HFFc6 (cell line): ENCODE data around the gene SNTG2. TPM values are rescaled to one million over a fixed set of nuclear protein-coding genes. Genes with fewer than 3 reads are reported as not detected.

Experiments used
- DNase-seq: peaks from one replicate; pipeline ENCODE4 v3.0.0-alpha.2; 2018
- H3K27ac Mint-ChIP-seq: 2 replicates; pipeline ENCODE4 v1.8.0; 2020; ENCODE audit warnings: mild to moderate bottlenecking, mixed read lengths
- H3K27me3 Mint-ChIP-seq: 2 replicates; pipeline ENCODE4 v1.8.0; 2021; ENCODE audit warnings: mild to moderate bottlenecking, moderate library complexity, mixed read lengths; ENCODE audit not compliant: insufficient read depth
- H3K36me3 Mint-ChIP-seq: 2 replicates; pipeline ENCODE4 v1.8.0; 2021; ENCODE audit warnings: low read depth, mixed read lengths
- H3K4me1 Mint-ChIP-seq: 2 replicates; pipeline ENCODE4 v1.8.0; 2020; ENCODE audit warnings: low read depth, mixed read lengths
- H3K4me3 Mint-ChIP-seq: 2 replicates; pipeline ENCODE4 v1.8.0; 2020; ENCODE audit warnings: mild to moderate bottlenecking, moderate library complexity, mixed read lengths
- H3K9me3 Mint-ChIP-seq: 2 replicates; pipeline ENCODE4 v1.8.0; 2020; ENCODE audit warnings: mild to moderate bottlenecking, mixed read lengths
- total RNA-seq, 6 experiments: library from RNA; stranded (reverse); fragmentation: NEBNext Ultra II Directional; extraction: Animal tissue kit (Norgen Biotek cat#: 25700); gene quantifications; 2 replicates in 1 of 6; 3 replicates in 5 of 6; pipeline ENCODE4 v1.2.3, GENCODE V29; 2021
- TF ChIP-seq, protein P1 (sequence below): fragments of 200-600 bp; sonication (generic); IDR thresholded peaks from 2 replicates; pipeline ENCODE4 v1.5.0; 2021; ENCODE audit warnings: antibody characterized with exemption, mild to moderate bottlenecking

Gene SNTG2
- total RNA-seq, 6 experiments from 2014 or later, result not detected

DNA sequence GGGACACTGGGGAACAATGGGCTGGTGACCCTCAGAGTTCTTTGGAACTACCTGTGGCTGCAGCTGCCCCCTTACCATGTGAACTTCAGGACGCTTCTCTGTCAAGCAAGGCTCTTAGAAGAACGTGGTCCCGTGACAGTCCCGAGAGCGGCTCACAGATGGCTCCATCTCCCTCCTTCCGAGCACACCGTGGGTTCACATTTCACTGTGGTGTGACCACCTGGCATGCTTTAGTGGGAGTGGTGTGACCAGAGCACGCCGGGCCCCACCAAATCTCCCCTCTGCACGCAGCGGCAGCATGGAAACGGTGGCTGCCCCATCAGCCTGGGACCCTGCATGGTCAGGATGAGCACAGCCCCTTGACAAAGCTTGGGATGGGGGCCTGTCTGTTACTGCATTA lies 452.9 kb downstream of the SNTG2 start:
- H3K27me3 Mint-ChIP-seq, result no peaks in the 10 kb centered on the region
- no peak overlapping the region for H3K4me3 Mint-ChIP-seq
- no peaks in the 10 kb centered on the region for H3K36me3 Mint-ChIP-seq
- no peaks in the 10 kb centered on the region for H3K4me1 Mint-ChIP-seq
- H3K9me3 Mint-ChIP-seq, result peaks cover 42% of the 10 kb centered on the region
- no peak for DNase-seq
- TF ChIP-seq, protein P1, sequence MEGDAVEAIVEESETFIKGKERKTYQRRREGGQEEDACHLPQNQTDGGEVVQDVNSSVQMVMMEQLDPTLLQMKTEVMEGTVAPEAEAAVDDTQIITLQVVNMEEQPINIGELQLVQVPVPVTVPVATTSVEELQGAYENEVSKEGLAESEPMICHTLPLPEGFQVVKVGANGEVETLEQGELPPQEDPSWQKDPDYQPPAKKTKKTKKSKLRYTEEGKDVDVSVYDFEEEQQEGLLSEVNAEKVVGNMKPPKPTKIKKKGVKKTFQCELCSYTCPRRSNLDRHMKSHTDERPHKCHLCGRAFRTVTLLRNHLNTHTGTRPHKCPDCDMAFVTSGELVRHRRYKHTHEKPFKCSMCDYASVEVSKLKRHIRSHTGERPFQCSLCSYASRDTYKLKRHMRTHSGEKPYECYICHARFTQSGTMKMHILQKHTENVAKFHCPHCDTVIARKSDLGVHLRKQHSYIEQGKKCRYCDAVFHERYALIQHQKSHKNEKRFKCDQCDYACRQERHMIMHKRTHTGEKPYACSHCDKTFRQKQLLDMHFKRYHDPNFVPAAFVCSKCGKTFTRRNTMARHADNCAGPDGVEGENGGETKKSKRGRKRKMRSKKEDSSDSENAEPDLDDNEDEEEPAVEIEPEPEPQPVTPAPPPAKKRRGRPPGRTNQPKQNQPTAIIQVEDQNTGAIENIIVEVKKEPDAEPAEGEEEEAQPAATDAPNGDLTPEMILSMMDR, result no peak
- H3K27ac Mint-ChIP-seq, result no peak overlapping the region

GRCh38 chr2:1405124-1405523 lies 454.5 kb downstream of the SNTG2 start:
- Mint-ChIP-seq H3K27me3 (no peaks in the 10 kb centered on the region), H3K9me3 (peaks cover 29% of the 10 kb centered on the region), H3K4me3 (no peak overlapping the region), H3K27ac (no peak overlapping the region), H3K4me1 (no peaks in the 10 kb centered on the region), H3K36me3 (no peaks in the 10 kb centered on the region)
- DNase-seq, result no peak
- TF ChIP-seq, protein P1, result no peak

DNA sequence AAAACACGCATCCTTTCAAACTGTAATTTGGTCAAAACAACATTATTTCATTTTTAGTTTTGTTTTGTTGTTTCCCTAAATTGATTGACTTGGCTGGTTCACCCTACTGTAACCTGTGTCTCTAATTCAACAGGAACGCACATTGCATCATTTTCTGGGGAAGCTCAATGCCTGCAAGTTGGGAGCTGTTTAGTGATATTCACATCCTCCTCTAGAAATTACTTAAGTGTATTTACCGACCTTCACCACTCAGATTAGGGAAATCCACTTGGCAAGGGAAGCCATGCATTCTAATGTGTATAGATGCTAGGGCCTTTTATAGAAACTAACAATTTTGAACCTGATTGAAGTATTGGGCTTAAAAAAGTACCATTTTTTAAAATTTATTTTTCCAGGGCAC lies 455.3 kb downstream of the SNTG2 start:
- H3K4me1 Mint-ChIP-seq, result no peaks in the 10 kb centered on the region
- no peak overlapping the region for H3K27ac Mint-ChIP-seq
- peaks cover 27% of the 10 kb centered on the region for H3K9me3 Mint-ChIP-seq
- TF ChIP-seq, protein P1, result no peak
- H3K4me3 Mint-ChIP-seq, result no peak overlapping the region
- H3K27me3 Mint-ChIP-seq, result peaks cover 5% of the 10 kb centered on the region
- no peaks in the 10 kb centered on the region for H3K36me3 Mint-ChIP-seq
- DNase-seq, result no peak

GRCh38 chr2:1406434-1406833 lies 455.8 kb downstream of the SNTG2 start:
- Mint-ChIP-seq H3K9me3 (peaks cover 26% of the 10 kb centered on the region), H3K4me3 (no peak overlapping the region), H3K4me1 (no peaks in the 10 kb centered on the region), H3K27ac (no peak overlapping the region), H3K36me3 (no peaks in the 10 kb centered on the region), H3K27me3 (peaks cover 5% of the 10 kb centered on the region)
- TF ChIP-seq, protein P1, result no peak
- no peak for DNase-seq

DNA sequence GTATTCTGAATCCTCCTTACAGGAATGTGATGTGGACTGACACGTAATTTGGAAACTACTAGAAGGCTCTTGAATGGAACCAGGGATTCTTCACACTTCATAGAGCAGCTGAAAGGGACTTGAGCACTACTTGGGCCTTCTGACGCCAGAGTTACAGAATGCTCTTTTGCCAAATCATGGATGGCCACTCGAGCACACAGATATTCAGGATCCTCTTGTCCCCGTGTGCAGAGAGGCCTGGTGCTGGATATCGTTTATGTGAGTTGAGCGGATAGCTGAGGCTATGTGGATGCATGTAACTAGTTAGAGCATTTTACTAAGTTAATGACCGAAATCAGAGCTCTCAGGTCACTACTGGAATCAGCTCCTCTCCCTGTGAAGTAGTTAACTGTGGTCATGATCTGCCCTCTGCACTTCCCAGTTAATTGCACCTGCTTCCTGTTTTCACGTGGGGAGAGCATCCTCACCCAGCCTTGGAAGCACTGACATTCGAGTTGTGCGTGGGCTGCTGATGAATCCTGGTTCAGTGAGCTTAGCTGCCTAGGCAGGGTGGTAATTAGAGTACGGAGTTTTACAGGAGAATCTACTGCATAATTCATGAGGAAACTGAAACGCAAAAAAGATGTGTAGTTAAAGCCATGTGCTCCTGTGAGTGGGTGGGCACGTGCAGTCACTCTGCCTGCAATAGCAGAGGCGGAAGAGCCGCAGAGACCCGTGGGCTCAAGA lies 457.5 kb downstream of the SNTG2 start:
- TF ChIP-seq, protein P1, result no peak
- H3K9me3 Mint-ChIP-seq, result peaks cover 36% of the 10 kb centered on the region
- H3K4me1 Mint-ChIP-seq, result no peaks in the 10 kb centered on the region
- H3K4me3 Mint-ChIP-seq, result no peak overlapping the region
- H3K36me3 Mint-ChIP-seq, result no peaks in the 10 kb centered on the region
- no peak overlapping the region for H3K27ac Mint-ChIP-seq
- no peak for DNase-seq
- H3K27me3 Mint-ChIP-seq, result peaks cover 5% of the 10 kb centered on the region
